Transverse colon (tissue), 4 donors: Measurements from ENCODE around the gene IGFL3. TPM values are rescaled to one million over a fixed set of nuclear protein-coding genes. Genes with fewer than 3 reads are reported as not detected.
A peak's percentile ranks its signal among the peaks of the same experiment; 100 is the strongest.

Experiments used
- DNase-seq: peaks from one replicate; pipeline ENCODE4 v3.0.0-alpha.2; 2019
- H3K27ac ChIP-seq, 4 donors: fragments of 200-600 bp; sonication (generic); 2 replicates each; pipeline ENCODE4 v1.5.1; 2016 to 2018; ENCODE audit warnings: inconsistent platforms in 4 of 4
- H3K27me3 ChIP-seq: fragments of 200-600 bp; sonication (generic); 2 replicates; pipeline ENCODE4 v1.5.1; 2017; ENCODE audit warnings: inconsistent platforms
- H3K36me3 ChIP-seq, 4 donors: fragments of 200-600 bp; sonication (generic); 2 replicates each; pipeline ENCODE4 v1.5.1; 2017 to 2019; ENCODE audit warnings: inconsistent platforms in 4 of 4
- H3K4me1 ChIP-seq, 4 donors: fragments of 200-600 bp; sonication (generic); 2 replicates each; pipeline ENCODE4 v1.5.1; 2017 to 2020; ENCODE audit warnings: inconsistent platforms in 4 of 4
- H3K4me3 ChIP-seq, 4 donors: fragments of 200-600 bp; sonication (generic); 1 replicate in 1 of 4; 2 replicates in 3 of 4; pipeline versions ENCODE4 v1.5.1 to v1.6.1; 2017 to 2019; ENCODE audit warnings: inconsistent platforms in 4 of 4
- H3K9me3 ChIP-seq, 2 donors: fragments of 200-600 bp; sonication (generic); 2 replicates each; pipeline ENCODE4 v1.5.1; 2017 to 2019; ENCODE audit warnings: inconsistent platforms in 2 of 2
- EP300 ChIP-seq: sonication (generic); formaldehyde crosslinking; IDR thresholded peaks from one replicate; pipeline ENCODE4 v1.6.1; 2017; ENCODE audit warnings: antibody characterized with exemption, low read depth
- POLR2A ChIP-seq: fragments of 450-650 bp; IDR thresholded peaks from one replicate; pipeline ENCODE4 v1.6.1; 2016; ENCODE audit warnings: antibody characterized with exemption, mild to moderate bottlenecking, moderate library complexity
- POLR2AphosphoS5 ChIP-seq, 3 donors: sonication (generic); formaldehyde crosslinking; IDR thresholded peaks; one replicate each; pipeline ENCODE4 v1.6.1; 2016; ENCODE audit warnings: antibody characterized with exemption in 3 of 3
- WGBS, 2 donors: methylation state at CpG; one replicate each; pipeline ENCODE4 v1.1.5; 2018; ENCODE audit warnings: low coverage in 1 of 2; 5-methylcytosine and 5-hydroxymethylcytosine counted together
- in situ Hi-C, 4 donors: fragments of 200-750 bp; cut with MboI; loops; one replicate each; pipeline versions ENCODE4 v1.15.0 to v1.15.1; 2017; ENCODE audit warnings: low sequenced_read_pairs in 3 of 4, low pct_ligation_motif_present in 1 of 4, low pct_unique_long_range_greater_than_20kb in 1 of 4
- intact Hi-C: fragments of 100-400 bp; cut with DNase I; formaldehyde crosslinking; loops from one replicate; pipeline ENCODE4 v1.15.1; 2023; ENCODE audit warnings: low total_unique reads
- total RNA-seq, 4 donors: library from RNA; depleted of rRNA; stranded (reverse); fragments of >200 nt; gene quantifications; one replicate each; pipeline ENCODE4 v1.1.0, GENCODE V29; 2016
- TF ChIP-seq, protein P1 (sequence below), 5 experiments: fragments of 200-600 bp in 3 of 5; fragments of 450-650 bp in 2 of 5; sonication (generic) in 3 of 5; IDR thresholded peaks; 1 replicate in 2 of 5; 2 replicates in 3 of 5; pipeline ENCODE4 v1.5.1; 2016 to 2017; ENCODE audit warnings: antibody characterized with exemption in 5 of 5, inconsistent platforms in 3 of 5, mild to moderate bottlenecking in 2 of 5, moderate library complexity in 1 of 5

The IGFL3 gene
- total RNA-seq, 4 donors from 2014 or later: not detected

DNA sequence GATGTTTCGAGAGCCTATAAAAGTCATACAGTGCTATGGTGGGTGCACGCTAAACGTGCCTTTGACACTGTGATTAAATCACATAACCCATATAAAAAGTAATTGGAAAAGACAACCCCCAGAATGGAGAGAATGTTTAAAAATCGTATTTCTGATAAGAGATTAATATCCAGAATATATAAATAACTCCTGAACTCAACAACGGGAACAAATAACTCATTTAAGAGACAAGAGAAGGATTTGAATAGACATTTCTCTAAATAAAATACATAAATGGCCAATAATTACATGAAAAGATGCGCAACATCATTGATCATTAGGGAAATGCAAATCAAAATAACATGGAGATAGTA is 46.7 kb downstream of the IGFL3 start:
- Histone ChIP-seq H3K36me3 (no peaks in the 10 kb centered on the region), H3K4me3 (peak overlapping the region in 1 of 4 donors; percentile 43), H3K9me3 (no peaks in the 10 kb centered on the region), H3K4me1 (peaks cover 0 to 14% (median 8%) of the 10 kb centered on the region in 4 donors), H3K27me3 (peaks cover 67% of the 10 kb centered on the region), H3K27ac (no peak overlapping the region)
- TF ChIP-seq, protein P1, sequence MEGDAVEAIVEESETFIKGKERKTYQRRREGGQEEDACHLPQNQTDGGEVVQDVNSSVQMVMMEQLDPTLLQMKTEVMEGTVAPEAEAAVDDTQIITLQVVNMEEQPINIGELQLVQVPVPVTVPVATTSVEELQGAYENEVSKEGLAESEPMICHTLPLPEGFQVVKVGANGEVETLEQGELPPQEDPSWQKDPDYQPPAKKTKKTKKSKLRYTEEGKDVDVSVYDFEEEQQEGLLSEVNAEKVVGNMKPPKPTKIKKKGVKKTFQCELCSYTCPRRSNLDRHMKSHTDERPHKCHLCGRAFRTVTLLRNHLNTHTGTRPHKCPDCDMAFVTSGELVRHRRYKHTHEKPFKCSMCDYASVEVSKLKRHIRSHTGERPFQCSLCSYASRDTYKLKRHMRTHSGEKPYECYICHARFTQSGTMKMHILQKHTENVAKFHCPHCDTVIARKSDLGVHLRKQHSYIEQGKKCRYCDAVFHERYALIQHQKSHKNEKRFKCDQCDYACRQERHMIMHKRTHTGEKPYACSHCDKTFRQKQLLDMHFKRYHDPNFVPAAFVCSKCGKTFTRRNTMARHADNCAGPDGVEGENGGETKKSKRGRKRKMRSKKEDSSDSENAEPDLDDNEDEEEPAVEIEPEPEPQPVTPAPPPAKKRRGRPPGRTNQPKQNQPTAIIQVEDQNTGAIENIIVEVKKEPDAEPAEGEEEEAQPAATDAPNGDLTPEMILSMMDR (IDR thresholded peaks at IDR 0.05): peak in 1 of 5 experiments; percentile 14
- TF ChIP-seq POLR2AphosphoS5 (IDR thresholded peaks at IDR 0.05): no peak
- WGBS, 2 donors: 24 to 65% methylated on average over 2 to 6 of the region's 6 CpGs
- DNase-seq: no peak
- in situ Hi-C loops: loop anchor here in 2 of 4 donors (25.0 kb wide), 1 partner anchor 185 kb away; no protein-coding TSS in a partner anchor
- intact Hi-C loops: loop anchor here (5.0 kb wide), 1 partner anchor 190 kb away; no protein-coding TSS in a partner anchor

DNA sequence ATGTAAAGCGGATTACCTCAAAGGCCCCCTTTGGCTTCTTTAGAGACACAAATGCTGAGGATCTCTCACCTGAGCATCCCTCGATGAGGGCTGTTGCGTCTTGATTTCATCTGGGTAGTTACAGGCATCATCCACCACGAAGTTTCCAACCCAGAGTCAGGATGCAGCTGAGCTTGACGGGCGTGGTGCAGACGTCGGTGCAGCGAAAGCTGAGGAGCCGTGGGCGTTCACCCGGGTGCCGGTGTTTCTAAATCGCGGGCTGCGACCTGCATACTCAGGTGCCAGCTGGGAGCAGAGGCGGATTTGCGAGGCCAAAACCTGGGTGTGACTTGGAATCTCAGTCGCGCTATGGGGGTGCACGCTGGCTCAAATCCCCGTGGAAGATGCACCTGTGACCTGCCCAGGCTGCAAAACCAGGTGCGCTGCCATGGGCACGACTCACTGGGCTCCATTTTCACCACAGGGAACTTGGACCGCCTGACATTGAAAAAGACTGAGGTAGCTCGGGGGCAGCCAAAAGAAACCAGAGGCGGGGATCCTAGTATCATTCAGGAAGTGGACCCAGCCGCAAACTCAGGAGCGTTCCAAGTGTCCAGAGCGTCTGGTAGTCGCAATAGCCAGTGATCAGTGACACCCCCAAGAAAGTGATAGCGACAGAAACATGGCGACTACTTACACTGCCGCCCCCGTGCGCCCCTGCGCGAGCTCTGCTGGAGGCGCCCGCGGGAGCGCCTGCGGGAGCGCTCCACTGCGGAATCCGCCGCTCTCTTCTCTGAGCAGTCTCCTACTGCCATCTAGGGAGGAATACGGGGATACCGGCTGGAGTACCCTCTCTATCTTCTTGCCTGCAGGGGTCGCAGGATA is 47.3 kb downstream of the IGFL3 start:
- H3K9me3 ChIP-seq: no peaks in the 10 kb centered on the region
- peaks cover 0 to 14% (median 8%) of the 10 kb centered on the region in 4 donors for H3K4me1 ChIP-seq
- no peaks in the 10 kb centered on the region for H3K36me3 ChIP-seq
- peak overlapping the region in 3 of 4 donors; percentile 15 to 43 (median 16) for H3K4me3 ChIP-seq
- no peak overlapping the region for H3K27ac ChIP-seq
- intact Hi-C loops: loop anchor here (5.0 kb wide), 1 partner anchor 190 kb away; no protein-coding TSS in a partner anchor
- H3K27me3 ChIP-seq: peaks cover 62% of the 10 kb centered on the region
- peak; percentile 57 for DNase-seq
- WGBS, 2 donors: 6% methylated on average over 43 of the region's 50 CpGs; no CpG with 5 or more reads in 1 of the 2 donors
- in situ Hi-C loops: loop anchor here in 2 of 4 donors (25.0 kb wide), 1 partner anchor 185 kb away; no protein-coding TSS in a partner anchor
- TF ChIP-seq EP300 (no peak), POLR2A (no peak), POLR2AphosphoS5 (IDR thresholded peaks at IDR 0.05) (no peak)
- TF ChIP-seq, protein P1 (IDR thresholded peaks at IDR 0.05): peak; percentile 62 to 85 (median 79)

DNA sequence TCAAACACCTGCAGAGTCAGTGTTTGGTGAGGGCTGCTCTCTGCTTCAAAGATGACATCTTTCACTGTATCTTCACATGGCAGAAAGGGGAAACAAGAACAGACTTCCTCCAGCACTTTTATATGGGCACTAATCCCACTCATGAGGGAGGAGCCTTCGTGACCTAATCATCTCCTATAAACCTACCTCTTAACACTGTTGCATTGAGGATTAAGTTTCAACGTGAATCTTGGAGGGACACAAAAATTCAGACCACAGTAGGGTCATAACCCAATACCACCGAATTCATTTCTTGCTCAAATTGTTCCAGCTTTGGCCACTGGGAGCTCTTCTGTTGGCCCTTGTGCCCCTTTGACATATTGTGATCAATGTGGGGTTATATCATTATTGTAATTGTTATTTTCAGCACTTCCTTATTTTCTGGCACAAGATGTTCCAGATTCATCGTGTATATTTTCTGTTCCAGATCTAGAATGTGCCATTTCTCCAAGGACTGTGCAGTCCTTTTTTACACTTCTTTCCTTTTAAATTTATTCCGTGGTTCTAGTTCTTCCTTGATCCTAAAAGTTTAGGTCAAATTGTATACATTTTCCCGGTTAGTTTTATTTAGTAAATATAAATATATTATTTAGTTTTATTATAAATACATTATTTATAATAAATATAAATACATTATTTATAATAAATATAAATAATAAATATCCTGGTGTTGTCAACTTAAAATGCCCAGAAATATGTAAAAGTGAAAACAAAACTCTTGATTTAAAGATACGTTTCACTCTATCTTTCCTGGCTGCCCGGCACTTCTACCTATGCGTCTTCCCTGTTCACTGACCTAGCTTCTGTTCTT is 48.2 kb downstream of the IGFL3 start:
- intact Hi-C loops (loop anchor here (5.0 kb wide), 1 partner anchor 191 kb away; no protein-coding TSS in a partner anchor), in situ Hi-C loops (loop anchor here in 2 of 4 donors (25.0 kb wide), 1 partner anchor 186 kb away; no protein-coding TSS in a partner anchor)
- Histone ChIP-seq H3K27me3 (peaks cover 62% of the 10 kb centered on the region), H3K4me1 (peaks cover 0 to 14% (median 8%) of the 10 kb centered on the region in 4 donors), H3K36me3 (no peaks in the 10 kb centered on the region), H3K27ac (no peak overlapping the region), H3K4me3 (no peak overlapping the region), H3K9me3 (no peaks in the 10 kb centered on the region)
- no peak for TF ChIP-seq EP300
- TF ChIP-seq POLR2A: no peak
- TF ChIP-seq, protein P1 (IDR thresholded peaks at IDR 0.05): no peak
- no peak for TF ChIP-seq POLR2AphosphoS5 (IDR thresholded peaks at IDR 0.05)
- DNase-seq: no peak
- 16 to 28% methylated on average over 9 of the region's 9 CpGs for WGBS, 2 donors
